Measurements from ENCODE around the gene SYNGR2.
A peak's percentile ranks its signal among the peaks of the same experiment; 100 is the strongest.

The SYNGR2 gene

GRCh38 chr17:78168242-78168902 lies at the start of gene SYNGR2:
Gene SYNGR2, plus strand, starts transcription at chr17:78168581. Its CDS starts 36 bp downstream, at chr17:78168617.
- H3K4me3 Mint-ChIP-seq, result peak within 1 kb of the TSS; percentile 78
- H3K9me3 Mint-ChIP-seq, result no peaks in the 10 kb centered on the region
- peak within 1 kb of the TSS; percentile 65 for H3K27ac Mint-ChIP-seq
- peaks cover 26% of the 10 kb centered on the region for H3K36me3 Mint-ChIP-seq (ENCODE audit: low read depth)
- no peaks in the 10 kb centered on the region for H3K27me3 Mint-ChIP-seq
- peaks cover 40% of the 10 kb centered on the region for H3K4me1 Mint-ChIP-seq (ENCODE audit: low read depth)

- Mint-ChIP-seq H3K36me3 (ENCODE audit: low read depth) (peaks cover 44% of the 10 kb centered on the region), H3K4me3 (no peak overlapping the region), H3K4me1 (ENCODE audit: low read depth) (peaks cover 57% of the 10 kb centered on the region), H3K9me3 (no peaks in the 10 kb centered on the region), H3K27ac (no peak overlapping the region), H3K27me3 (no peaks in the 10 kb centered on the region)
These were observed 49.6 kb upstream of the SYNGR2 start for GRCh38 chr17:78118801-78119241.

- H3K27ac Mint-ChIP-seq, result no peak overlapping the region
- H3K27me3 Mint-ChIP-seq, result no peaks in the 10 kb centered on the region
- H3K9me3 Mint-ChIP-seq, result no peaks in the 10 kb centered on the region
- peaks cover 61% of the 10 kb centered on the region for H3K4me1 Mint-ChIP-seq (ENCODE audit: low read depth)
- H3K36me3 Mint-ChIP-seq (ENCODE audit: low read depth), result peaks cover 37% of the 10 kb centered on the region
- no peak overlapping the region for H3K4me3 Mint-ChIP-seq
These were observed 47.8 kb upstream of the SYNGR2 start for GRCh38 chr17:78120537-78120936.

- Mint-ChIP-seq H3K27me3 (no peaks in the 10 kb centered on the region), H3K9me3 (no peaks in the 10 kb centered on the region), H3K4me1 (ENCODE audit: low read depth) (peaks cover 66% of the 10 kb centered on the region), H3K4me3 (peak overlapping the region; percentile 72), H3K36me3 (ENCODE audit: low read depth) (peaks cover 37% of the 10 kb centered on the region), H3K27ac (peak overlapping the region; percentile 85)
These were observed 47.2 kb upstream of the SYNGR2 start for GRCh38 chr17:78120971-78121800.

GRCh38 chr17:78121801-78122215 lies 46.6 kb upstream of the SYNGR2 start:
- H3K9me3 Mint-ChIP-seq, result no peaks in the 10 kb centered on the region
- peak overlapping the region; percentile 72 for H3K4me3 Mint-ChIP-seq
- no peaks in the 10 kb centered on the region for H3K27me3 Mint-ChIP-seq
- H3K36me3 Mint-ChIP-seq (ENCODE audit: low read depth), result peaks cover 34% of the 10 kb centered on the region
- peaks cover 72% of the 10 kb centered on the region for H3K4me1 Mint-ChIP-seq (ENCODE audit: low read depth)
- H3K27ac Mint-ChIP-seq, result peak overlapping the region; percentile 85

GRCh38 chr17:78122216-78122930 lies 46.0 kb upstream of the SYNGR2 start:
- Mint-ChIP-seq H3K4me1 (ENCODE audit: low read depth) (peaks cover 76% of the 10 kb centered on the region), H3K27me3 (no peaks in the 10 kb centered on the region), H3K36me3 (ENCODE audit: low read depth) (peaks cover 31% of the 10 kb centered on the region)

GRCh38 chr17:78122931-78123249 lies 45.5 kb upstream of the SYNGR2 start:
- peaks cover 30% of the 10 kb centered on the region for H3K36me3 Mint-ChIP-seq (ENCODE audit: low read depth)
- H3K27me3 Mint-ChIP-seq, result no peaks in the 10 kb centered on the region
- no peaks in the 10 kb centered on the region for H3K9me3 Mint-ChIP-seq
- peak overlapping the region; percentile 57 for H3K4me3 Mint-ChIP-seq
- H3K27ac Mint-ChIP-seq, result peak overlapping the region; percentile 39
- H3K4me1 Mint-ChIP-seq (ENCODE audit: low read depth), result peaks cover 73% of the 10 kb centered on the region

More at GRCh38 chr17:78122216-78122930, 46.0 kb upstream of the SYNGR2 start:
- H3K4me3 Mint-ChIP-seq, result peak overlapping the region; percentile 72
- peak overlapping the region; percentile 85 for H3K27ac Mint-ChIP-seq
- H3K9me3 Mint-ChIP-seq, result no peaks in the 10 kb centered on the region

- peak overlapping the region; percentile 57 for H3K4me3 Mint-ChIP-seq
- H3K9me3 Mint-ChIP-seq, result no peaks in the 10 kb centered on the region
- no peaks in the 10 kb centered on the region for H3K27me3 Mint-ChIP-seq
- peak overlapping the region; percentile 52 for H3K27ac Mint-ChIP-seq
- H3K36me3 Mint-ChIP-seq (ENCODE audit: low read depth), result peaks cover 27% of the 10 kb centered on the region
- H3K4me1 Mint-ChIP-seq (ENCODE audit: low read depth), result peaks cover 70% of the 10 kb centered on the region
These were observed 45.0 kb upstream of the SYNGR2 start for GRCh38 chr17:78123258-78123929.

- Mint-ChIP-seq H3K4me1 (ENCODE audit: low read depth) (peaks cover 75% of the 10 kb centered on the region), H3K9me3 (no peaks in the 10 kb centered on the region)
These were observed 44.1 kb upstream of the SYNGR2 start for GRCh38 chr17:78124081-78124835.

GRCh38 chr17:78124836-78125137 lies 43.6 kb upstream of the SYNGR2 start:
- H3K4me1 Mint-ChIP-seq (ENCODE audit: low read depth), result peaks cover 79% of the 10 kb centered on the region
- H3K4me3 Mint-ChIP-seq, result peak overlapping the region; percentile 89
- no peaks in the 10 kb centered on the region for H3K27me3 Mint-ChIP-seq
- H3K27ac Mint-ChIP-seq, result no peak overlapping the region
- no peaks in the 10 kb centered on the region for H3K9me3 Mint-ChIP-seq
- H3K36me3 Mint-ChIP-seq (ENCODE audit: low read depth), result peaks cover 27% of the 10 kb centered on the region

More at GRCh38 chr17:78124081-78124835, 44.1 kb upstream of the SYNGR2 start:
- H3K27ac Mint-ChIP-seq, result peak overlapping the region; percentile 52
- H3K27me3 Mint-ChIP-seq, result no peaks in the 10 kb centered on the region
- peak overlapping the region; percentile 53 for H3K4me3 Mint-ChIP-seq
- H3K36me3 Mint-ChIP-seq (ENCODE audit: low read depth), result peaks cover 27% of the 10 kb centered on the region

- H3K4me3 Mint-ChIP-seq, result peak overlapping the region; percentile 89
- H3K4me1 Mint-ChIP-seq (ENCODE audit: low read depth), result peaks cover 82% of the 10 kb centered on the region
- no peak overlapping the region for H3K27ac Mint-ChIP-seq
- no peaks in the 10 kb centered on the region for H3K9me3 Mint-ChIP-seq
- H3K36me3 Mint-ChIP-seq (ENCODE audit: low read depth), result peaks cover 25% of the 10 kb centered on the region
- H3K27me3 Mint-ChIP-seq, result no peaks in the 10 kb centered on the region
These were observed 43.1 kb upstream of the SYNGR2 start for GRCh38 chr17:78125138-78125913.

- Mint-ChIP-seq H3K4me3 (peak overlapping the region; percentile 89), H3K36me3 (ENCODE audit: low read depth) (peaks cover 28% of the 10 kb centered on the region), H3K9me3 (no peaks in the 10 kb centered on the region), H3K27ac (peak overlapping the region; percentile 40), H3K4me1 (ENCODE audit: low read depth) (peaks cover 78% of the 10 kb centered on the region), H3K27me3 (no peaks in the 10 kb centered on the region)
These were observed 42.1 kb upstream of the SYNGR2 start for GRCh38 chr17:78125976-78126894.

- H3K36me3 Mint-ChIP-seq (ENCODE audit: low read depth), result peaks cover 27% of the 10 kb centered on the region
- H3K4me1 Mint-ChIP-seq (ENCODE audit: low read depth), result peaks cover 71% of the 10 kb centered on the region
These were observed 41.5 kb upstream of the SYNGR2 start for GRCh38 chr17:78126895-78127238.

More at GRCh38 chr17:78126895-78127238, 41.5 kb upstream of the SYNGR2 start:
- no peaks in the 10 kb centered on the region for H3K9me3 Mint-ChIP-seq
- H3K27ac Mint-ChIP-seq, result peak overlapping the region; percentile 89
- H3K27me3 Mint-ChIP-seq, result no peaks in the 10 kb centered on the region
- peak overlapping the region; percentile 89 for H3K4me3 Mint-ChIP-seq

Measured in stimulated activated naive CD8-positive, alpha-beta T cell treated with anti-CD3 and anti-CD28 coated beads, Interleukin-15, Interleukin-2, amounts not matched to agents 100 ng/mL and 50 ng/mL, for 24 hours (primary cell).